HL-60 (cell line): ENCODE results near the gene SNAP91.

Source experiments
- DNase-seq, 2 experiments: peaks; one replicate each; pipeline ENCODE4 v3.0.0-alpha.2; 2010 to 2020; ENCODE audit warnings: low read depth in 1 of 2, low spot score in 1 of 2
- H3K27ac ChIP-seq: fragments of 250-450 bp; sonication (Bioruptor Pico); replicated peaks from 2 replicates; pipeline ENCODE4 v1.5.1; 2020; ENCODE audit warnings: mild to moderate bottlenecking, moderate library complexity
- H3K27me3 ChIP-seq: fragments of 250-450 bp; sonication (Bioruptor Pico); 2 replicates; pipeline ENCODE4 v1.5.1; 2021; ENCODE audit warnings: mild to moderate bottlenecking, moderate library complexity; ENCODE audit not compliant: insufficient read depth, poor library complexity, severe bottlenecking
- H3K4me3 ChIP-seq: replicated peaks from 2 replicates; pipeline ENCODE4 v1.5.1; 2011; ENCODE audit warnings: mild to moderate bottlenecking, control low read depth, low read length; ENCODE audit not compliant: insufficient read depth
- GABPA ChIP-seq: IDR thresholded peaks from 2 replicates; pipeline ENCODE4 v1.6.1; 2012; ENCODE audit warnings: low read depth
- POLR2AphosphoS5 ChIP-seq: IDR thresholded peaks from 2 replicates; pipeline ENCODE4 v1.6.1; 2012; ENCODE audit warnings: low read depth
- REST ChIP-seq: IDR thresholded peaks from 2 replicates; pipeline ENCODE4 v1.6.1; 2012; ENCODE audit warnings: low read depth; ENCODE audit not compliant: insufficient replicate concordance
- SPI1 ChIP-seq: IDR thresholded peaks from 2 replicates; pipeline ENCODE4 v1.6.1; 2012; ENCODE audit warnings: low read depth, mild to moderate bottlenecking, borderline replicate concordance
- TF ChIP-seq, protein P1 (sequence below): IDR thresholded peaks from one replicate; pipeline ENCODE4 v1.5.1; 2011; ENCODE audit warnings: low read length, control low read depth, inconsistent platforms; ENCODE audit not compliant: insufficient read depth

Gene SNAP91

GRCh38 chr6:83601119-83601518 lies 107.8 kb downstream of the SNAP91 start:
- no peak for DNase-seq
- Histone ChIP-seq H3K4me3 (no peak overlapping the region), H3K27ac (no peak overlapping the region), H3K27me3 (peaks cover 4% of the 10 kb centered on the region)
- TF ChIP-seq, protein P1, sequence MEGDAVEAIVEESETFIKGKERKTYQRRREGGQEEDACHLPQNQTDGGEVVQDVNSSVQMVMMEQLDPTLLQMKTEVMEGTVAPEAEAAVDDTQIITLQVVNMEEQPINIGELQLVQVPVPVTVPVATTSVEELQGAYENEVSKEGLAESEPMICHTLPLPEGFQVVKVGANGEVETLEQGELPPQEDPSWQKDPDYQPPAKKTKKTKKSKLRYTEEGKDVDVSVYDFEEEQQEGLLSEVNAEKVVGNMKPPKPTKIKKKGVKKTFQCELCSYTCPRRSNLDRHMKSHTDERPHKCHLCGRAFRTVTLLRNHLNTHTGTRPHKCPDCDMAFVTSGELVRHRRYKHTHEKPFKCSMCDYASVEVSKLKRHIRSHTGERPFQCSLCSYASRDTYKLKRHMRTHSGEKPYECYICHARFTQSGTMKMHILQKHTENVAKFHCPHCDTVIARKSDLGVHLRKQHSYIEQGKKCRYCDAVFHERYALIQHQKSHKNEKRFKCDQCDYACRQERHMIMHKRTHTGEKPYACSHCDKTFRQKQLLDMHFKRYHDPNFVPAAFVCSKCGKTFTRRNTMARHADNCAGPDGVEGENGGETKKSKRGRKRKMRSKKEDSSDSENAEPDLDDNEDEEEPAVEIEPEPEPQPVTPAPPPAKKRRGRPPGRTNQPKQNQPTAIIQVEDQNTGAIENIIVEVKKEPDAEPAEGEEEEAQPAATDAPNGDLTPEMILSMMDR: no peak
- TF ChIP-seq GABPA: no peak
- TF ChIP-seq POLR2AphosphoS5: no peak
- no peak for TF ChIP-seq REST
- TF ChIP-seq SPI1: no peak

- Histone ChIP-seq H3K27ac (no peak overlapping the region), H3K27me3 (peaks cover 4% of the 10 kb centered on the region), H3K4me3 (no peak overlapping the region)
- no peak for DNase-seq
- no peak for TF ChIP-seq SPI1
- no peak for TF ChIP-seq POLR2AphosphoS5
- TF ChIP-seq GABPA: no peak
- no peak for TF ChIP-seq REST
- TF ChIP-seq, protein P1: no peak
These were observed 108.4 kb downstream of the SNAP91 start for GRCh38 chr6:83600459-83600858.

DNA sequence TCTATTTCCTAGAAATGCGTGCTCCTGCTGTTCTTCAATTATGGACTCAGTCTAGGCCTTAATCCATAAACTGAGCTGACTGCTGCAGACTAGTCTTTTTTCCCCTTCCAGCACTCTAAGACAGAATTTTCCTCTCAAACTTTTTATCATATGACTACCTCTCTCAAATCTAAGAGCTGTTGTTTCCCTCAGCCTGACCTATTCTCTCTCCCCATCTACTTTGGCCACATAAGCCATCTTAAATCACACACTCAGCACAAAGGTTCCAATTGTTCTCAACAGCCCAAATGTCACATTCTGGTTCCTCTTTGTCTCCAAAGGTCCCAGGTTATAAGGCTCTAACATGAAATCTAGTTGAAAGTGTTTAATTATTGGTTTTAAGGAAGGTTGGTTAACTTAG lies 111.4 kb downstream of the SNAP91 start:
- Histone ChIP-seq H3K27me3 (peaks cover 4% of the 10 kb centered on the region), H3K27ac (no peak overlapping the region), H3K4me3 (no peak overlapping the region)
- no peak for DNase-seq
- TF ChIP-seq, protein P1: no peak
- no peak for TF ChIP-seq SPI1
- TF ChIP-seq POLR2AphosphoS5: no peak
- TF ChIP-seq REST: no peak
